HG03066 (cell line): ENCODE data around the gene RAC3.

ENCODE experiments used
- ATAC-seq: cut with Tn5 transposase; IDR thresholded peaks from one replicate; pipeline ENCODE4 v1.9.1; 2021; ENCODE audit warnings: low read depth; ENCODE audit not compliant: unreplicated experiment

RAC3 gene

DNA sequence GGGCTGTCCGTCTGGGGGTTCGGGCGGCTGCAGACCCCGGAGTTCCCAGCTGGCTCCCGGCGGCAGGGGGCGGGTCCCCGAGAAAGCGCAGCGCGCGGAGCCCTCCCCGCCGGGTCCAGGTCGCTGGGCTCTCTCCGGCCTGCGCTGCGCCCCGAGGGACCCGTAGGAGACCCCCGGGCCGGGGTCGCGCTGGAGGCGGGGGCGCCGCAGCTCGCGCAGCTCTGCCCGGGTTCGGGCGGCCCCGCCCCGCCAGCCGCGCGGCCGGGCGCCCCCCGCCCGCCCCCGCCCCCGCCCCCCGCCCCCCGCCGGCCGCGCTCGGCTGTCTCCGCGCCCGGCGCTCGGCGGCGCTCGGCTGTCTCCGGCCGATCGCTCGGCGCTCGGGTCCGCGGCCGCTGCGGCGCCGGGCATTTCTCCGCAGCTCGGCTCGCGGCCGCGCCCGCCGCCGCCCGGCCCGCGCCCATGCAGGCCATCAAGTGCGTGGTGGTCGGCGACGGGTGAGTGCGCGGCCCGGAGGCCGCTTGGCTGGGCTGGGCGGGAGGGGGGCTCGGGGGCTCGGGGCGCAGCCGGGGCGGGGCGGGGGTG lies at the start of gene RAC3:
Gene RAC3, plus strand, starts transcription at position 376 of the 582 bp plus-strand sequence. Its CDS starts 84 bp downstream, at position 460.
- ATAC-seq: no peak

DNA sequence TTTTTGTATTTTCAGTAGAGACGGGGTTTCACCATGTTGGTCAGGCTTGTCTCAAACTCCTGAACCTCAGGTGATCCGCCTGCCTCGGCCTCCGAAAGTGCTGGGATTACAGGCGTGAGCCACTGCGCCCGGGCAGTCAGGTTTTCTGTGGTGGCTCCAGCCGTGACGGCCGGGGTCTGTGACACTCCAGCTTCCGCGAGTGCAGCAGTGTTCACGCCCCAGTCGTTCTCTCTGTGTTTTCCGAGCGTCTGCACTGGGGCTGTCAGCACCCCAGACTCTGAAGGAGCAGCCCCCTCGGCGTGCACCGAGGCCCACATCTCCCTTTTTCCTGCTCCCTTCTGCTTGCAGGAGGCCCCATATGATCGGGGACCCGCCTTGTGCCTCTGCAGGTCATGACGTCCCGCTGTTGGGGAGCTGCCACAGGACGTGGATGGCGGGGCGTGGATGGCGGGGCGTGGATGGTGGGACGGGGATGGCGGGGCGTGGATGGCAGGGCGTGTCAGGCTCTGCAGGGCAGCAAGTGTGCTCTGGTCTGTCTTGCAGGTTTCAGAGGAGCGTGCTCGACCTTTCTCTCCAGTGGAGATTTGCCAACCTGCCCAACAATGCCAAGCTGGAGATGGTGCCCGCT lies 48.4 kb upstream of the RAC3 start:
- no peak for ATAC-seq

DNA sequence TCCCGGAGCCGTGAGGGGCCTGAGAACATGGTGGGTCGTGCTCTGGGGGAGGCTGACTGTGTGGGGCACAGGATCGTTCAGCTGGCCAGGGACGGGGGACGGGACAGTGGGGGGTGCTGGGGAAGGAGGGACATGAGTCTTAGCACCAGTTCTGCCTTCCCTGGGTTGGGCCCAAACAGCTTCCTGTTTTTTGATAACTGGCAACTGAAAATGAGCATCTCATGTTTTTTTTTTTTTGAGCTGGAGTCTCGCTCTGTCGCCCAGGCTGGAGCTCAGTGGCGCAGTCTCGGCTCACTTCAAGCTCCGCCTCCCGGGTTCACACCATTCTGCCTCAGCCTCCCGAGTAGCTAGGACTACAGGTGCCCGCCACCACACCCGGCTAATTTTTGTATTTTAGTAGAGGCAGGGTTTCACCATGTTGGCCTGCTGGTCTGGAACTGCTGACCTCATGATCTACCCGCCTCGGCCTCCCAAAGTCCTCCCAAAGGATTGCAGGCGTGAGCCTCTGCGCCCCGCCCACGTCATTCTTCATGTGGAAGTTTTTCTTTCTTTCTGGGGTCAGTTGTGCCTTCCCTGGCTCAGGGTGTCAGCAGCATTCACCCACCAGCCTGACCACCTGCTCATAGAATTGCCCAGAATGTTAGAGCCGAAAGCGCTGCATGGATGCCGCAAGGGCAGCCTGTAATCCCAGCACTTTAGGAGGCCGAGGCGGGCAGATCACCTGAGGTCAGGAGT lies 47.7 kb upstream of the RAC3 start:
- no peak for ATAC-seq

DNA sequence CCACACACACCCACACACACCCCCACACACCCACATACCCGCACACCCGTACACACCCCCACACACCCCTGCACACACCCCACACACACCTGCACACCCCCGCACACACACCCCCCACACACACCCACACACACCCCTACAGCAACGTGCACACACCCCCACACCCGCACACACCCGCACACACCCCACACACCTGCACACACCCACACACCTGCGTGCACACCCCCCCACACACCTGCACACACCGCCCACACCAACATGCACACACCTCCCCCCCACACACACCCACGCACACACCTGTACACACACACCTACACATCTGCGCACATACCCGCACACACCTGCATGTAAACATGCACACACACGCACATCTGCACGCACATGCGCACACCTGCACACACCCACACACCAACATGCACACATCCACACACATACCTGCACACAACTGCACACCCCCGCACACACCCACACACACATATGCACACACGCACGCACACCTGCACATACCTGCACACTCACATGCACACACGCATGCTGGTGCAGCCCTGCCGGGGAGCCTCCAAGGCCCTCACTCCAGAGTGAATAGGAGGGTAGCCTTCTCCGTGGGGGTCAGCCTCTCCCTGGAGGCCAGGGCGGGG lies 46.6 kb upstream of the RAC3 start:
- ATAC-seq: no peak

DNA sequence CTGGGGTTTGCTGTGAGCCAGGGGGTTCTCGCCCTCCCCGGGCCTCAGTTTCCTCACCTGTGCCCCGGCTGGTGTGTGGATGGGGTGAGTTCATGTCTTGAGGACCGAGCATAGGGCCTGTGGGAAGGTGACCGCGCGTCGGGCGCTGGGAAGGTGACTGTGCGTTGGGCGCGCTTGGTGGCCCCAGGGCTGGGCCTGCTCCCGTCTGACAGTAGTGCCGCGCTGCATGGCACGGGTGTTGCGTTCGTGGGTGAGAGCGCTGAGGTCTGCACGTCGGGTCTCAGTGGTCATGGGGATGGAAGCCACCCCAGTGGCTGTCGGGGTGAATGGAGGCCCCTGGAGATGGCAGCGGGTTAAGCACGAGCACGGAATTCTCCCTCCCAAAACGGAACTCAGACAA lies 44.9 kb upstream of the RAC3 start:
- no peak for ATAC-seq

DNA sequence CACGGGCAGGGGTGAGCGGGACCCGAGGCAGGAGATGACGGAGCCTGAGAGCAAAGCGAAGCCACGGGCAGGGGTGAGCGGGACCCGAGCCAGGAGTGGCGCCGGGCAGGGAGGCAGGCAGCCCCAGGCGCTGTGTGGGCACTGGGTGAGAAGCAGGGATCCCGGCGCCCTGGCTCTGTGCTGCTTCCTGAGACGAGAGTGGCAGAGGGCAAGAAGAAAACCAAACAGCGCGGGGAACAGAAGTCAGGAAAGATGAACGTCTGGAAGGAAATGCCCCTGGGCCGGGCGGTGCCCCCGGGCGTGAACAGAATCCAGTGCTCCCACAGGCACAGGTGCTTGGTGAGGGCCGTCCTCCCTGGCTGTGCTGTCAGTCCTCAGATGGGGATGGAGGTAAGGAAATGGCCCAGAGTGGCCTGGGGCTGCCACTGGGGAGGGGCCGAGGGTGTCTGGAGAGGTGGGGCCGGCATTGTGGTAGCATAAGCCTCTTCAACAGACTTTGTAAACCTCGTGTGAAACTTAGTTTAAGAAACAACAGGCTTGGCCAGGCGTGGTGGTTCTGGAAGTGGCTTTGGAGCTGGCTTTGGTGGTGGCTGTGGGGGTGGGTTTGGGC lies 44.2 kb upstream of the RAC3 start:
- no peak for ATAC-seq

DNA sequence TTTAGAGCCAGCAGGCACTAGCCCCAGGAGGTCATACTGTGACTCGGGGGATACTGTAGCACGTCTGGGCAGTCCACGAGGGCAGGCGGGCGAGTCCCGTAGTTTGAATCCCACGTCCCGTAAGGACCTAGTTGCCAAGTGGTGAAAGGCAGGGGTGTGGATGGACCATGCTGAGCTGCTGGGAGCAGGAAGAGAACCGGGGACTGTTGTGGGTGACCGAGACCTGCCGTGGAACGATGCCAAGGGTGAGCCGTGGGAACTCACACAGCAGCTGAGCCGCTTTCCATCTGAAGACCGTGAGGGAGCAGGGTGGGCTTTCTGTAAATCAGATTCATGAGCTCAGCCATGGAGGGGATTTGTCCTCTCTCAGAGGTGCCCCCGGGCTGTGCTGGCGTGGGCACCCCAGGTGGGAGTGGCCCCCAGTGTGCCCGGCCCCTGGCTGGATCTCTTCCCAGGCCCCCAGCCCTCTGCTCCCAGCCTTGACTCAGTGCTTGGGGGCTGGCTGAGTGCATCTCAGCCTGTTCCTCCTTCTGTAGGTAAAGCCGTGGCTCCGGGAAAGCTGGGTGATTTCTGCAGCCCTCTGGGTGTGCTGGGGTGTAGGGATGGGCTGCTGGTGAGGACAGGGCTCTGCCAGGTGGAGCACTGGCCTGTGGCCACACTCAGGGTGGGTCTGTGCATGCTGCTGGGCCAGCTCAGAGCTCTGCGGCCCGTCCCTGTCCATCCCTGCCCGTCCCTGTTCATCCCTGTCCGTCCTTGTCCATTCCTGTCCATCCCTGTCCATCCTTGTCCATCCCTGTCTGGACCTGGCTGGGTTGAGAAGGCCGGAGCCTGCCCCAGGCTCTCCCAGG lies 40.4 kb upstream of the RAC3 start:
- no peak for ATAC-seq

DNA sequence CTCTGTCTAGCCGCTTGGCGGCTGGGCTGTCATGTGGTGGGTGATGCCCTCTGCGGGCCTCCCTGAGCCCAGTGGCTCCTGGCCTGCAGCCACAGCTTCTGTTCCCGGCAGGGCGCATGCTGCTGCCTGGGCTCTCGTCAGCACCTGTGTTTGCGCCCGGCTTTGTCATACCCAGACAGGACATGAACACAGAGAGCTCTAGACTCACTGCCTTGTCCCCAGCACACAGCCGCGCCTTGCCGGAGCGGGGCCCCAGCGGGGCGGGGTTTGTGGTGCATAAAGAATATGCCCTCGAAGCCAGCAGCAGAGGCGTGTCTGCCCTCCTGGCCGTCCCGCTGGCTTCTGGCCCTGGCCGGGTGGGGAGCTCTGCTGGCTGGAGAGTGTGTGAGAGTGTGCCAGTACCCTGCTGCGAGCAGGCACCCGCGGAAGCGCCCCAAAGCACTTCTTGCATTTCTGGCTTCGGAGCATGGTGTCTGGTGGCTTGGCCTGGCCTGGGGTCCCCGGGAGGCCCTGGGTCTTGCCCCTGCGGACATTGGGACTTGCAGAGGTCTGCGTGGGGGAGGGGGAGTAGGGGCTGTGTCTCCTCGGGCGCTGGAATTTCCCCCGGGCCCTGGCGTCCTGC lies 39.7 kb upstream of the RAC3 start:
- no peak for ATAC-seq

DNA sequence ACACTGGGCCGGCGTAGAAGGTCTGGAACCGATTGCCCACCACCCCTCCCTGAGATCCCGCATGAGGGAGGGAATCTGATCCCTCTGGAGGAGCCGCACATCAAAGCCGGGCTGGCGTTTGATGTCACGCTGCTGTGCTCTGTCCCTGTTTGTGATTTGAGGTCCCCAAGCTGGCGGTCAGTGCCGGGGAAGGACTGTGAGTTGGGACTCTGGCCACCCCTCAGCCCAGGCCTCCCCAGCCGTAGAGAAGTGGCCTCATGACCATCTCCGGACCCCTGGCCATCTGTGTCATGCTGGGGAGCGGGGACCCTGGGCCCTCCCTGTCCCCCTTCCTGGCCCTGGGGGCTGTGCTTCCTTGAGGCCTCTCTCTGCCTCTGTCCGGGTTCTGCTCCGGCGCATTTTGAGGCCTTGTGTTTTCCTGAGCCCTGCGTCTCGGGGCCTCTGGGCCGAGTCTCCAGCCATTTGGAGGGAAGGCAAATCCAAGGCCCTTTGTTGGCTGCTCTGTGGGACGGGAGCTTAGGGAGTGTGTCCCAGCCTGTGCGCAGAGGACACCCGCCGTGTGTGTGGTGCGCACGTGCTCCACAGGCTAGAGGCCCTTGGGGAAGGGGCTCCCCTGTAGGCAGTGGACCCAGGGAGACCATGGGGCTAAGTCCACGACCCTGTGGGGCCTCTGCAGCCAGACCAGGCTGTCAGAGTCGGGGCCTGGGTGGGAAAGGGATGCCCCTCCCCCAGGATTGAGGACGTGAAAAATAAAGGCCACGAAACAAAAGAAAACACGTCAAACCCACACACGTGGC lies 39.0 kb upstream of the RAC3 start:
- no peak for ATAC-seq

DNA sequence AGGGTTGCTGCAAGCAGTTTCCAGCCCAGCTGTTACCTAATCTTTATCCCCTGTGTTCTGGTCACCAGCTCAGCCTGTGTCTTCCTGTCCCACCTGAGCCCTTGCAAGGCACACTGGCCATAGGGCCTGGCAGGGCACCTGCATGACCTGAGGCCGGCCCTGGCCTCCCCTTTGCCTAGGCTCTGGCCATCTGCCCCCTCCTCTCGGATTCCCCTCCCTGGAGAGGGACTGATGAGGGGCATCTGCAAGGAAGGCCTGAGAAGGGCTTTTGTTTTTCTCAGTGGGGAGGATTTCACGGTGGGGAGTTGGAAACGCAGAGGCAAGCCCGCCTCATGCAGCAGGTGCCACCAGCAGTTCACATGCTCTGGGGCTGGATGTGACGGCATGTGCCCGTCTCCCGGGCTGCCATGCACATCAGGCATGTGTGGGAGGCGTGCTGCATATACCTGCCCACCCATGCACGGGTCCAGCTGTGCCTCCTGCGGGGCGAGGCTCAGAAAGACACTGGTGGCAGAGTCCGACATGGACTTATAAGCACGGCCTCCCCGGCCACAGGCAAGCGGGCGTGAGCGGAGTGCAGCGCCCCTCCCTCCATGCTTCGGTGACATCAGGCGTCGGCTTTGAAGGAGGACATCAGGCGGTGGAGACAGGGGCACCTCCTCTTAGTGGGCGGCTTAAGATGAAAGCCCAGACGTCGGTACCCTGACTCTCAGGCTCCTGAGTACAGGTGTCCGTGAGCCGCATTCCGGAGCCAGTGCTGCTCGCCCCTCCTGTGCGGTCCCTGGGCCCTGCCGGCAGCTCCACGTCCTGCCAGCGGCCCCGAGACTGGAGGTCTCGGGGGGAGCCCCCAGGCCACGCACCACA lies 37.5 kb upstream of the RAC3 start:
- ATAC-seq: no peak

DNA sequence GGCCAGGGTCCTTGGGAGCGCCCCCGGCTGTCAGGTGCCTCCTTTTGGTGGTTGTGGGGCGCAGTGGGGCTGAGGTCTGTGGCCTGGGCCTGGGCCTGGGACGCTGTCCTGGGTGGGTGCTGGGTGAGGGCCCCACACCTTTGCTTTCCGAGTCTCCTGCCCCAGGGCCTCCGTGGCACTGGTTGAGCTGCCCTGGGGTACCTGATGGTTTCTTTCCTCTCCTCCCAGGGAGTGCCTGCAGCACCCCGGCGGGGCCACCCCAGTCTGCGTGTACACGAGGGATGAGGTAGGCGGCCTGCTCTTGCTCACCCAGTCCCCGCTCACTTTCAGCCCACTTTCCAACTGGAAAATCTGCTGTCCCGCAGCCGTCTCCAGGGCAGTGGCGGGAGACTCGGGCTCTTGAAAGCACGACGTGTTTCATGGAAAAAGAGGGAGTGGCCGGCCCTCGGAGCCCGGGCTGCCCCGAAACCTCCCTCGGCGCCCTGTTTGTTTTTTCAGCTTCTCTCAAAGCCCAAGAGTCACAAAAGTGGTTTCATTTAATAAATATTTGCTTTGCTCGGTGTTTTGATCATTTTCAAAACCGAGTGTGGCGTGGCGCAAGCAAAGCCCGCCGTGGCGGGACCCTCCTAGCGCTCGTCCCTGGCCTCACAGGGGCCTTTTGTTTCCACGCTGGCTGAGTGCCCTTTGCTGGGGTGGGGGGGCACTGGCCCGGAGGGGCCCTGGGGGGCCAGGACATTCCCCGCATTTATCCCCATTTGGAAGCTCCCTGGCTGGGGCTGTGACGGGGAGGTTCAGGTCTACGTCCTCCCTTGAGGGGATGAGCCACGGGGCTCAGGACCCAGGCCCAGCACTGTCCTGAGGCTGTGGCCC lies 36.6 kb upstream of the RAC3 start:
- ATAC-seq: no peak

DNA sequence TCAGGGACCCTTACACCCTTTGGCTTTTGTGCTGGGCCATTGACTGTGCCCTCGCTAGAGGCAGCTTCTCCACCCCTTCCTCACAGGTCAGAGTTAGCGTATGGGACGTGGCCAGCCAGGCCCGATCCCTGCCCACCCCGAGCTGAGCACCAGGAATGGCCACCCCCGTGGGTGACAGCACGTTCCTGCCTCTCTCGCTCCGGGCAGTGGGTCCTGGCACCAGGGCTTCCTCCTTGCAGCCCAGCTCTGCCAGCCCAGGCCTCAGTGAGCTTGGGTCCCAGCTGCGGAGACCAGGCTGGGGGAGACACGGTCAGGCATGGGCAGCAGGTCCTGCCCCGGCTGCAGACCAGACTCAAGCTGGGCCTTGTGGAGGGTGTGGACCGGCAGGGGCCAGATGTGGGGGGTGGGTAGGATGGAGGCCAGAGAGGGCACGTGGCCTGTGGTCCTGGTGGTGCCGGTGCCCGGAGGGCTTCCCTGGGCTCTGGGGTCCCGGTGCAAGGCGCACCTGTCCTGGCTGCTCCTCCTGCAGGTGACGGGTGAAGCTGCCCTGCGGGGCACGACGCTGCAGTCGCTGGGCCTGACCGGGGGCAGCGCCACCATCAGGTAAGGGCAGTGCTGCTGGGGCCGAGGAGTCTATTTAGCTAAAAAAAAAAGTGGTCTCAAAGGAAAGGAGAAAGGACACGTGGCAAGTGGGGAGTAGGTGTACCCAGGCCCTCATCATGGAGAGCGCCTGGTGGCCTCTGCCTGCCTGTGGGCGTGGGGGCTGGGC lies 35.8 kb upstream of the RAC3 start:
- ATAC-seq: no peak

DNA sequence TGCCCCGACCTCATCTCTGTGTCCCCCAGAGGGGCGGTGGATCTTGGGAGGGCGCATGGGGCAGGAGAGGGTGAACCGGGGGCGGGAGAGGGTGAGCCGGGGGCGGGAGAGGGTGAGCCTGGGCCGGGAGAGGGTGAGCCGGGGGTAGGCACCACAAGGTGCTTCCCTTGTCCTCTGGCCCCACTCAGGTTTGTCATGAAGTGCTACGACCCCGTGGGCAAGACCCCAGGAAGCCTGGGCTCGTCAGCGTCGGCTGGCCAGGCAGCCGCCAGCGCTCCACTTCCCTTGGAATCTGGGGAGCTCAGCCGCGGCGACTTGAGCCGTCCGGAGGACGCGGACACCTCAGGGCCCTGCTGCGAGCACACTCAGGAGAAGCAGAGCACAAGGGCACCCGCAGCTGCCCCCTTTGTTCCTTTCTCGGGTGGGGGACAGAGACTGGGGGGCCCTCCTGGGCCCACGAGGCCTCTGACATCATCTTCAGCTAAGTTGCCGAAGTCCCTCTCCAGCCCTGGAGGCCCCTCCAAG lies 35.2 kb upstream of the RAC3 start:
- ATAC-seq: no peak

DNA sequence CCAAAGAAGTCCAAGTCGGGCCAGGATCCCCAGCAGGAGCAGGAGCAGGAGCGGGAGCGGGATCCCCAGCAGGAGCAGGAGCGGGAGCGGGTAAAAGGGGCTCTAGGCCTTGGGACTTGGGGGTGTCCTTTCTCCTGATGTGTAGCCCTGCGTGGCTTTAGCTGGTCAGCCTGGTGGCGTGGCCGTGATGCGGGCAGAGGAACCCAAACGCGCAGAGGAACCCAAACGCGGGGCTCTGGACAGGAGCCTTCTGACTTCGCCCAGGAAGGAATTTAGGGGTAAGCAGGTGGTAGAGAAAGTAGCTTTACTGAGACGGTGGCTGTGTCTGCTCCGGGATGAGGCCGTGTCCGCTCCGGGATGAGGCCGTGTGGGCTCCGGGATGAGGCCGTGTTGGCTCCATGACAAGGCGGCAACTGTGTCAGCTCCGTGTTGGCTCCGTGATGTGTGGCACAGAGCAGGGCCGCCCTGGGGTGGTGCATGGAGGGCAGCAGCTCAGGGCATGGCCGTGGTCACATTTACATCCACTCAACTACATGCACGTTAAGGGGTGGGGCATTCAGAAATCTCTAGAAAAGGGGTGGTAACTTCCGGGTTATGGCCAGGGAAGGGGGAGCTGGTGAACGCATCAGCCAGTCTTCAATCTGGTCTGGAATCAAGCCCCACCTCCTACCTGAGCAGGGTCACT lies 34.6 kb upstream of the RAC3 start:
- no peak for ATAC-seq

DNA sequence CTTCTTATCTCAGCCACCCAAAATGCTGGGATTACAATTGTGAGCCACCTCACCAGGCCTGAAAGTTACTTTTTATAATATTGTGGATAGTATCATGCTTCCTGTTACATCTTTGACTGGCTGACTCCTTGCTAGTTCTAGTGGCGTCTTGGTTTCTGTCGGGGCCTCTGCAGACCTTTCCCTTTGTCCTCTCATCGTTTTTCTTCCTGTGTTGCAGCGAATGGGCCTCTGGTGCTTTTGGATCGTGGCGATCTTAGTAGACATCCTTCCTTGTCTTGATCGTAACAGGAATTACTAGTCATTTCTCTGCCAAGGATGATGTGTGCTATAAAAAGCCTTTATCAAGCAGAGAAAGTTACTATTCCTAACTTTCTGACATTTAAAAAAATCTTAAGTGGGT lies 33.3 kb upstream of the RAC3 start:
- ATAC-seq: no peak
